Skeletal muscle satellite cell (primary cell): ENCODE measurements around the gene ANGPT4.

Experiments used
- H3K27me3 ChIP-seq: 2 replicates; pipeline ENCODE4 v1.7.0; 2013; ENCODE audit warnings: low read length; ENCODE audit not compliant: control insufficient read depth, insufficient read depth
- H3K36me3 ChIP-seq: 2 replicates; pipeline ENCODE4 v1.7.0; 2013; ENCODE audit warnings: mild to moderate bottlenecking, control low read depth, low read length; ENCODE audit not compliant: insufficient read depth
- H3K4me1 ChIP-seq: 2 replicates; pipeline ENCODE4 v1.7.0; 2013; ENCODE audit warnings: low read length; ENCODE audit not compliant: control insufficient read depth, insufficient read depth
- H3K4me2 ChIP-seq: 2 replicates; pipeline ENCODE4 v1.7.0; 2013; ENCODE audit warnings: mild to moderate bottlenecking, low read length
- H3K4me3 ChIP-seq: 2 replicates; pipeline ENCODE4 v1.7.0; 2013; ENCODE audit warnings: low read length
- H3K9ac ChIP-seq: 2 replicates; pipeline ENCODE4 v1.7.0; 2013; ENCODE audit warnings: mild to moderate bottlenecking, low read depth, low read length, moderate library complexity
- H3K9me3 ChIP-seq: replicated peaks from 2 replicates; pipeline ENCODE4 v1.7.0; 2013; ENCODE audit warnings: mild to moderate bottlenecking, control low read depth, low read length

Gene ANGPT4

GRCh38 chr20:846894-847278 is 69.2 kb downstream of the ANGPT4 start:
- Histone ChIP-seq H3K36me3 (peaks cover 8% of the 10 kb centered on the region), H3K9me3 (no peaks in the 10 kb centered on the region), H3K4me3 (no peak overlapping the region), H3K27me3 (no peaks in the 10 kb centered on the region), H3K4me1 (peaks cover 6% of the 10 kb centered on the region), H3K9ac (no peak overlapping the region), H3K4me2 (no peak overlapping the region)

- no peaks in the 10 kb centered on the region for H3K9me3 ChIP-seq
- peaks cover 8% of the 10 kb centered on the region for H3K36me3 ChIP-seq
- H3K4me3 ChIP-seq: no peak overlapping the region
- no peak overlapping the region for H3K9ac ChIP-seq
- H3K4me2 ChIP-seq: no peak overlapping the region
- no peaks in the 10 kb centered on the region for H3K27me3 ChIP-seq
- peaks cover 6% of the 10 kb centered on the region for H3K4me1 ChIP-seq
Observed at GRCh38 chr20:845941-846893, 69.9 kb downstream of the ANGPT4 start.

GRCh38 chr20:845226-845868 is 70.8 kb downstream of the ANGPT4 start:
- Histone ChIP-seq H3K4me1 (peaks cover 6% of the 10 kb centered on the region), H3K36me3 (peaks cover 8% of the 10 kb centered on the region), H3K27me3 (no peaks in the 10 kb centered on the region), H3K4me3 (no peak overlapping the region), H3K9ac (no peak overlapping the region), H3K4me2 (peak overlapping the region; percentile 79), H3K9me3 (no peaks in the 10 kb centered on the region)

- peaks cover 6% of the 10 kb centered on the region for H3K4me1 ChIP-seq
- H3K36me3 ChIP-seq: peaks cover 8% of the 10 kb centered on the region
- H3K4me2 ChIP-seq: peak overlapping the region; percentile 79
- no peaks in the 10 kb centered on the region for H3K9me3 ChIP-seq
- H3K9ac ChIP-seq: peak overlapping the region; percentile 35
- H3K4me3 ChIP-seq: peak overlapping the region; percentile 62
- H3K27me3 ChIP-seq: no peaks in the 10 kb centered on the region
Observed at GRCh38 chr20:844473-845225, 71.5 kb downstream of the ANGPT4 start.

GRCh38 chr20:843912-844311 is 72.2 kb downstream of the ANGPT4 start:
- H3K9ac ChIP-seq: no peak overlapping the region
- H3K4me2 ChIP-seq: peak overlapping the region; percentile 79
- no peaks in the 10 kb centered on the region for H3K27me3 ChIP-seq
- H3K36me3 ChIP-seq: peaks cover 8% of the 10 kb centered on the region
- H3K9me3 ChIP-seq: no peaks in the 10 kb centered on the region
- peaks cover 6% of the 10 kb centered on the region for H3K4me1 ChIP-seq
- H3K4me3 ChIP-seq: no peak overlapping the region

GRCh38 chr20:842547-842940 is 73.6 kb downstream of the ANGPT4 start:
- Histone ChIP-seq H3K27me3 (no peaks in the 10 kb centered on the region), H3K4me3 (no peak overlapping the region), H3K4me1 (peaks cover 6% of the 10 kb centered on the region), H3K4me2 (no peak overlapping the region), H3K9ac (no peak overlapping the region), H3K36me3 (peaks cover 8% of the 10 kb centered on the region), H3K9me3 (no peaks in the 10 kb centered on the region)

- peaks cover 12% of the 10 kb centered on the region for H3K4me1 ChIP-seq
- no peak overlapping the region for H3K9ac ChIP-seq
- H3K4me3 ChIP-seq: no peak overlapping the region
- no peaks in the 10 kb centered on the region for H3K9me3 ChIP-seq
- peaks cover 8% of the 10 kb centered on the region for H3K36me3 ChIP-seq
- H3K27me3 ChIP-seq: no peaks in the 10 kb centered on the region
- no peak overlapping the region for H3K4me2 ChIP-seq
Observed at GRCh38 chr20:841568-842546, 74.3 kb downstream of the ANGPT4 start.

- H3K4me1 ChIP-seq: peaks cover 18% of the 10 kb centered on the region
- H3K27me3 ChIP-seq: no peaks in the 10 kb centered on the region
- H3K4me2 ChIP-seq: peak overlapping the region; percentile 14
- H3K9me3 ChIP-seq: no peaks in the 10 kb centered on the region
- peaks cover 8% of the 10 kb centered on the region for H3K36me3 ChIP-seq
- H3K4me3 ChIP-seq: no peak overlapping the region
- no peak overlapping the region for H3K9ac ChIP-seq
Observed at GRCh38 chr20:840858-841567, 75.1 kb downstream of the ANGPT4 start.

GRCh38 chr20:840503-840857 is 75.7 kb downstream of the ANGPT4 start:
- no peak overlapping the region for H3K4me2 ChIP-seq
- no peak overlapping the region for H3K4me3 ChIP-seq
- H3K27me3 ChIP-seq: no peaks in the 10 kb centered on the region
- H3K9me3 ChIP-seq: no peaks in the 10 kb centered on the region
- peaks cover 3% of the 10 kb centered on the region for H3K36me3 ChIP-seq
- H3K4me1 ChIP-seq: peaks cover 23% of the 10 kb centered on the region
- no peak overlapping the region for H3K9ac ChIP-seq

- Histone ChIP-seq H3K4me1 (peaks cover 24% of the 10 kb centered on the region), H3K4me2 (no peak overlapping the region), H3K36me3 (no peaks in the 10 kb centered on the region), H3K9ac (no peak overlapping the region), H3K4me3 (no peak overlapping the region), H3K27me3 (no peaks in the 10 kb centered on the region), H3K9me3 (no peaks in the 10 kb centered on the region)
Observed at GRCh38 chr20:839626-840025, 76.5 kb downstream of the ANGPT4 start.
